Smooth muscle cell (in vitro differentiated cells): ENCODE data around the gene ARF3. TPM values are rescaled to one million over a fixed set of nuclear protein-coding genes. Genes with fewer than 3 reads are reported as not detected.
A peak's percentile ranks its signal among the peaks of the same experiment; 100 is the strongest.

Experiments used
- DNase-seq: peaks from one replicate; lab custom pipeline; 2025; ENCODE audit not compliant: unreplicated experiment; lab: John Stamatoyannopoulos, UW
- H2AFZ ChIP-seq: fragments of 200-600 bp; sonication (generic); 2 replicates; pipeline ENCODE4 v1.6.0; 2016; ENCODE audit warnings: antibody characterized with exemption, low read depth, mild to moderate bottlenecking
- H3F3A ChIP-seq: fragments of 200-600 bp; sonication (generic); 2 replicates; pipeline ENCODE4 v1.6.0; 2017; ENCODE audit warnings: antibody characterized with exemption, low read depth
- H3K27ac ChIP-seq: fragments of 200-600 bp; sonication (generic); 2 replicates; pipeline ENCODE4 v1.5.1; 2016; ENCODE audit warnings: low read depth, mild to moderate bottlenecking
- H3K27me3 ChIP-seq: fragments of 200-600 bp; sonication (generic); 2 replicates; pipeline ENCODE4 v1.6.1; 2016; ENCODE audit warnings: low read depth, mild to moderate bottlenecking
- H3K36me3 ChIP-seq: fragments of 200-600 bp; sonication (generic); 2 replicates; pipeline ENCODE4 v1.5.1; 2016; ENCODE audit warnings: low read depth
- H3K4me1 ChIP-seq: fragments of 200-600 bp; sonication (generic); 2 replicates; pipeline ENCODE4 v1.5.1; 2016; ENCODE audit warnings: low read depth
- H3K4me2 ChIP-seq: fragments of 200-600 bp; sonication (generic); 2 replicates; pipeline ENCODE4 v1.6.0; 2016; ENCODE audit warnings: mild to moderate bottlenecking
- H3K4me3 ChIP-seq: fragments of 200-600 bp; sonication (generic); 2 replicates; pipeline ENCODE4 v1.5.1; 2016; ENCODE audit warnings: mild to moderate bottlenecking
- H3K79me2 ChIP-seq: fragments of 200-600 bp; sonication (generic); 2 replicates; pipeline ENCODE4 v1.6.0; 2016; ENCODE audit warnings: low read depth, mild to moderate bottlenecking
- H3K9ac ChIP-seq: fragments of 200-600 bp; sonication (generic); 2 replicates; pipeline ENCODE4 v1.6.0; 2016; ENCODE audit warnings: low read depth
- H3K9me3 ChIP-seq: fragments of 200-600 bp; sonication (generic); replicated peaks from 2 replicates; pipeline ENCODE4 v1.5.1; 2016; ENCODE audit warnings: low read depth
- H4K20me1 ChIP-seq: fragments of 200-600 bp; sonication (generic); 2 replicates; pipeline ENCODE4 v1.6.0; 2016; ENCODE audit warnings: low read depth
- CTCF ChIP-seq: fragments of 200-600 bp; sonication (generic); IDR thresholded peaks from 2 replicates; pipeline ENCODE4 v1.5.1; 2017; ENCODE audit warnings: borderline replicate concordance, mild to moderate bottlenecking, antibody characterized with exemption; ENCODE audit not compliant: insufficient read depth, poor library complexity, severe bottlenecking
- WGBS: methylation state at CpG from one replicate; pipeline ENCODE4 v1.1.7; 2016; ENCODE audit warnings: low lambda C conversion rate; 5-methylcytosine and 5-hydroxymethylcytosine counted together
- polyA plus RNA-seq: library from polyadenylated mRNA; unstranded; fragments of >200 nt; fragmentation: Nextera tagmentation; extraction: Ambion mirVana; gene quantifications from 2 replicates; pipeline ENCODE4 v1.2.1, GENCODE V29; 2016
- total RNA-seq: library from RNA; depleted of rRNA; stranded (reverse); fragments of >200 nt; gene quantifications from 2 replicates; pipeline ENCODE4 v1.2.3, GENCODE V29; 2014

ARF3 gene
- total and polyA plus RNA-seq, 2 experiments from 2014 or later = 59.9 to 67.7 TPM

- Histone ChIP-seq H3K79me2 (no peaks in the 10 kb centered on the region), H3F3A (no peaks in the 10 kb centered on the region), H3K27me3 (peaks cover 98% of the 10 kb centered on the region), H3K4me2 (peak within 1 kb of the TSS; percentile 71), H3K9me3 (no peaks in the 10 kb centered on the region), H3K27ac (no peak within 1 kb of the TSS), H3K4me1 (peaks cover 17% of the 10 kb centered on the region), H3K9ac (no peak within 1 kb of the TSS), H4K20me1 (no peaks in the 10 kb centered on the region), H3K4me3 (no peak within 1 kb of the TSS), H3K36me3 (no peaks in the 10 kb centered on the region), H2AFZ (no peak within 1 kb of the TSS)
- no peak for DNase-seq
- WGBS = 5% methylated on average over 33 of the region's 45 CpGs
- TF ChIP-seq CTCF = no peak
These were observed 21.0 kb upstream of the ARF3 start, which contains the start of gene WNT1 for GRCh38 chr12:48978291-48978740. Gene WNT1 (plus strand): TSS chr12:48978322. CDS start chr12:48978651, 329 bp downstream.

- Histone ChIP-seq H3K27ac (no peak overlapping the region), H3K27me3 (peaks cover 100% of the 10 kb centered on the region), H3K9me3 (no peaks in the 10 kb centered on the region), H3F3A (peaks cover 6% of the 10 kb centered on the region), H3K4me3 (no peak overlapping the region), H3K79me2 (no peaks in the 10 kb centered on the region), H3K4me1 (peaks cover 17% of the 10 kb centered on the region), H2AFZ (no peak overlapping the region), H3K4me2 (peak overlapping the region; percentile 71), H3K9ac (no peak overlapping the region), H4K20me1 (no peaks in the 10 kb centered on the region), H3K36me3 (no peaks in the 10 kb centered on the region)
- TF ChIP-seq CTCF = peak; percentile 72
- DNase-seq = no peak
- 22% methylated on average over 30 of the region's 50 CpGs for WGBS
These were observed 20.3 kb upstream of the ARF3 start for GRCh38 chr12:48977290-48978281.

- Histone ChIP-seq H2AFZ (no peak overlapping the region), H3K4me2 (no peak overlapping the region), H3F3A (peaks cover 6% of the 10 kb centered on the region), H3K79me2 (no peaks in the 10 kb centered on the region), H4K20me1 (no peaks in the 10 kb centered on the region), H3K4me1 (peaks cover 22% of the 10 kb centered on the region), H3K9ac (no peak overlapping the region), H3K36me3 (no peaks in the 10 kb centered on the region), H3K4me3 (no peak overlapping the region), H3K27ac (no peak overlapping the region), H3K27me3 (peaks cover 99% of the 10 kb centered on the region), H3K9me3 (no peaks in the 10 kb centered on the region)
- DNase-seq = no peak
- WGBS = 19% methylated on average over 19 of the region's 19 CpGs
- TF ChIP-seq CTCF = peak; percentile 52
These were observed 16.8 kb upstream of the ARF3 start for GRCh38 chr12:48973941-48974673.
